ENCODE data around the gene TH. TPM values are rescaled to one million over a fixed set of nuclear protein-coding genes. Genes with fewer than 3 reads are reported as not detected.
A peak's percentile ranks its signal among the peaks of the same experiment; 100 is the strongest.
"Not testable (repeated sequence)": the region's sequence is repeated elsewhere in the genome, so short reads cannot be mapped to it uniquely, and the experiment has no call there.

Gene TH
- total RNA-seq, 2 experiments from 2014 or later, result not detected

DNA sequence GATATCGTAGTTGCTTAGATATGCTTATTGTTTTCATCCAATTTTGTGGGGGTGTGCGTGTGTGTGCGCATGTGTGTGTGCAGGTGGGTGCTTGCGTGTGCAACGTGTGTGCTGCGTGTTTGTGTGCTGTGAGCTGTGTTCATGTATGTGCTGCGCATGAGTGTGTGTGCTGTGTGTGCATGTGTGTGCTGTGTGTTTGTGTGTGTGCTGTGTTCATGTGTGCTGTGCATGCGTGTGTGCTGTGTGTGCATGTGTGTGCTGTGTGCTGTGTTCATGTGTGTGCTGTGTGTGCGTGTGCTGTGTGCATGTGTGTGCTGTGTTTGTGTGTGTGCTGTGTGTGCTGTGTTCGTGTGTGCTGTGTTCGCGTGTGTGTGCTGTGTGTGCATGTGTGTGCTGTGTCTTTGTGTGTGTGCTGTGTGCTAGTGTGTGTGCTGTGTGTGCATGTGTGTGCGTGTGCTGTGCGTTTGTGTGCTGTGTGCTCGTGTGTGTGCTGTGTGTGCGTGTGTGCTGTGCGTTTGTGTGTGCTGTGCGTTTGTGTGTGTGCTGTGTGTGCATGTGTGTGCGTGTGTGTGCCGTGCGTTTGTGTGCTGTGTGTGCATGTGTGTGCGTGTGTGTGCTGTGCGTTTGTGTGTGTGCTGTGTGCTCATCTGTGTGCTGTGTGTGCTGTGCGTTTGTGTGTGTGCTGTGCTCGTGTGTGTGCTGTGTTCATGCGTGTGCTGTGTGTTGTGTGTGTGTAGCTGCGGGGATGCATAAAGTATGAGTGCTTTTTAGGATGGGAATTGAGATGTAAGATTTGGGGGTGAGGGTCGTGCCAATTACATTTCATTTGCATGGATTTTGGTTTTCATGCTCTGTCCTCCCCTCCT lies 40.0 kb downstream of the TH start:
- H3K27me3 Mint-ChIP-seq, result peaks cover 40% of the 10 kb centered on the region
- POLR2A ChIA-PET, result no interaction called here
- no peaks in the 10 kb centered on the region for H3K36me3 Mint-ChIP-seq
- DNase-seq (no peak), ATAC-seq (ENCODE audit: low read depth) (no peak)
- no peaks in the 10 kb centered on the region for H3K4me1 Mint-ChIP-seq
- H3K27ac Mint-ChIP-seq, result no peak overlapping the region
- no peaks in the 10 kb centered on the region for H3K9me3 Mint-ChIP-seq
- H3K4me3 Mint-ChIP-seq, result no peak overlapping the region

GRCh38 chr11:2130881-2131352 lies 40.7 kb downstream of the TH start:
- peaks cover 33% of the 10 kb centered on the region for H3K27me3 Mint-ChIP-seq
- no peak for DNase-seq
- POLR2A ChIA-PET, result no interaction called here

GRCh38 chr11:2129699-2130366 lies 41.8 kb downstream of the TH start:
- no peaks in the 10 kb centered on the region for H3K4me1 Mint-ChIP-seq
- POLR2A ChIA-PET, result no interaction called here
- H3K36me3 Mint-ChIP-seq, result no peaks in the 10 kb centered on the region
- H3K27me3 Mint-ChIP-seq, result peaks cover 25% of the 10 kb centered on the region
- H3K27ac Mint-ChIP-seq, result no peak overlapping the region
- ATAC-seq (ENCODE audit: low read depth), result no peak
- H3K9me3 Mint-ChIP-seq, result no peaks in the 10 kb centered on the region
- DNase-seq, result no peak
- H3K4me3 Mint-ChIP-seq, result no peak overlapping the region

More at GRCh38 chr11:2130881-2131352, 40.7 kb downstream of the TH start:
- no peaks in the 10 kb centered on the region for H3K9me3 Mint-ChIP-seq
- no peaks in the 10 kb centered on the region for H3K4me1 Mint-ChIP-seq
- H3K36me3 Mint-ChIP-seq, result no peaks in the 10 kb centered on the region
- H3K4me3 Mint-ChIP-seq, result no peak overlapping the region
- ATAC-seq (ENCODE audit: low read depth), result no peak
- no peak overlapping the region for H3K27ac Mint-ChIP-seq

DNA sequence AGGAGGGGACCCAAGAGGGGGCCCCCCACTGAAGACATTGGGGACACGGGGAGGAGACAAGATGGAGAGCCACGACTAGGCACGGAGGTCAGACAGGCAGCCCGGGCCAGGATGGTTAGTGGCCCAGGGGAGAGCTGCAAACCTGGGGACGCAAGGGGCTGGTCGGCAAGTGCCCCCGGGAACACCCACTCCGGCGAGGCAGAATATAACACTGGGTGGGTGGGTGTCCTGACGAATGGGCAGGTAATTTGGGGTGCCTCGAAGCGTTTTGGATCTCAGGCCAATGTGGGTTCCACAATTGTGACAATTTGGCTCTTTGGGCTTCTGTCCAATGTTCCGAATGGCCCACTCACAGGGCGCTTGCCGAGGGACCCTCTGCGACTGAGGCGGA lies 42.3 kb downstream of the TH start:
- H3K4me1 Mint-ChIP-seq, result no peaks in the 10 kb centered on the region
- DNase-seq (peak; percentile 17), ATAC-seq (ENCODE audit: low read depth) (no peak)
- H3K27ac Mint-ChIP-seq, result no peak overlapping the region
- peaks cover 22% of the 10 kb centered on the region for H3K27me3 Mint-ChIP-seq
- POLR2A ChIA-PET, result no interaction called here
- H3K4me3 Mint-ChIP-seq, result no peak overlapping the region
- no peaks in the 10 kb centered on the region for H3K9me3 Mint-ChIP-seq
- no peaks in the 10 kb centered on the region for H3K36me3 Mint-ChIP-seq

GRCh38 chr11:2128511-2129307 lies 42.9 kb downstream of the TH start:
- ATAC-seq (ENCODE audit: low read depth) (no peak), DNase-seq (no peak)
- Mint-ChIP-seq H3K9me3 (no peaks in the 10 kb centered on the region), H3K4me1 (no peaks in the 10 kb centered on the region), H3K4me3 (no peak overlapping the region), H3K27me3 (peaks cover 18% of the 10 kb centered on the region), H3K36me3 (no peaks in the 10 kb centered on the region), H3K27ac (no peak overlapping the region)
- POLR2A ChIA-PET, result no interaction called here

DNA sequence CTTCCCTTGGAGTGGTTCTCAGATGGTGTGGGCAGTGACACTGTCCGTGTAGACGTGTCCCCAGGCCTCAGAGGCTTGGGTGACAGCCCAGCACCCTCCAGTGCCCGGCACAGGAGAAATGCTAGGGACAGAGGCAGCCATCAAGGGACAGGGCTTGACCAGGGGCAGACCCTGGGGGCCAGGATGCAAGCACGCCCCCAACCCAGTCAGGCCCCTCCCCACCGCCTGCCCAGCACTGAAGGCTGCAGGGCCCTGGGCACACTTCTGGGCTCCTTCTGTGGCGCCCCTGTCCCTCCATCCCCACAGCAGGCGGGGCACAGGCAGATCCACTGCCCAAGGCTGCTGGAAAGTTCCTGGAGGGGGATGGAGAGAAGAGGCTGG lies 43.5 kb downstream of the TH start:
- Mint-ChIP-seq H3K27ac (no peak overlapping the region), H3K4me3 (no peak overlapping the region), H3K4me1 (no peaks in the 10 kb centered on the region), H3K36me3 (no peaks in the 10 kb centered on the region), H3K9me3 (no peaks in the 10 kb centered on the region), H3K27me3 (peaks cover 12% of the 10 kb centered on the region)
- DNase-seq (peak; percentile 19), ATAC-seq (ENCODE audit: low read depth) (no peak)
- POLR2A ChIA-PET, result no interaction called here

- H3K27me3 Mint-ChIP-seq, result peaks cover 9% of the 10 kb centered on the region
- H3K9me3 Mint-ChIP-seq, result no peaks in the 10 kb centered on the region
- ATAC-seq (ENCODE audit: low read depth) (no peak), DNase-seq (no peak)
- H3K4me3 Mint-ChIP-seq, result no peak overlapping the region
- POLR2A ChIA-PET, result no interaction called here
- H3K36me3 Mint-ChIP-seq, result no peaks in the 10 kb centered on the region
- no peaks in the 10 kb centered on the region for H3K4me1 Mint-ChIP-seq
- no peak overlapping the region for H3K27ac Mint-ChIP-seq
These were observed 44.0 kb downstream of the TH start for GRCh38 chr11:2127482-2128129.

- H3K36me3 Mint-ChIP-seq, result no peaks in the 10 kb centered on the region
- DNase-seq, result no peak
- H3K27me3 Mint-ChIP-seq, result peaks cover 4% of the 10 kb centered on the region
- H3K4me3 Mint-ChIP-seq, result no peak overlapping the region
- H3K27ac Mint-ChIP-seq, result no peak overlapping the region
- H3K4me1 Mint-ChIP-seq, result no peaks in the 10 kb centered on the region
- no peak for ATAC-seq (ENCODE audit: low read depth)
- no peaks in the 10 kb centered on the region for H3K9me3 Mint-ChIP-seq
- POLR2A ChIA-PET, result no interaction called here
These were observed 45.0 kb downstream of the TH start for GRCh38 chr11:2126520-2127085.

DNA sequence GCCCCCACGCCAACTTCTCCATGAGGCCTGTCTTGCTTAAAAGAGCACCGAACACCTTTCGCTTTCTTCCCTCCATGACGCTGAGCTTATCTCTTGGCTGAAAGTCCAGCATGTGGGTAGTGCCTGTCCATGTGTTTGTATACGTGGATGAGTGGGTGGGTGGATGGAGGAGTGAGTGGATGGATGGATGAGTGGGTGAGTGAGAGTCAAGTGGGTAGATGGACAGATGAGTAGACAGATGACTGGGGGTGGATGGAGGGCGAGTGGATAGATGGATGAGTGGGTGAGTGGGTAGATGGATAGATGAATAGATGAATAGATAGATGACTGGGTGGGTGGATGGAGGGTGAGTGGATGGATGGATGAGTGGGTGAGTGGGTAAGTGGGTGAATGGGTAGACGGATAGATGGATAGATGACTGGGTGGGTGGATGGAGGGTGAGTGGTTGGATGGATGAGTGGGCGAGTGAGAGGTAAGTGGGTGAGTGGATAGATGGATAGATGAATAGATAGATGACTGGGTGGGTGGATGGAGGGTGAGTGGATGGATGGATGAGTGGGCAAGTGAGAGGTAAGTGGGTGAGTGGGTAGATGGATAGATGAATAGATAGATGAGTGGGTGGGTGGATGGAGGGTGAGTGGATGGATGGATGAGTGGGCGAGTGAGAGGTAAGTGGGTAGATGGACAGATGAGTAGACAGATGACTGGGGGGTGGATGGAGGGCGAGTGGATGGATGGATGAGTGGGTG lies 46.7 kb downstream of the TH start:
- DNase-seq; H3K27me3 Mint-ChIP-seq; H3K4me3 Mint-ChIP-seq; ATAC-seq (ENCODE audit: low read depth); POLR2A ChIA-PET; H3K36me3 Mint-ChIP-seq; H3K9me3 Mint-ChIP-seq; H3K4me1 Mint-ChIP-seq: not testable (repeated sequence)
- peak overlapping the region; percentile 18 for H3K27ac Mint-ChIP-seq

- Mint-ChIP-seq H3K4me3 (no peak overlapping the region), H3K9me3 (no peaks in the 10 kb centered on the region), H3K4me1 (no peaks in the 10 kb centered on the region), H3K27ac (no peak overlapping the region), H3K36me3 (no peaks in the 10 kb centered on the region), H3K27me3 (no peaks in the 10 kb centered on the region)
- POLR2A ChIA-PET, result no interaction called here
- DNase-seq, result no peak
- ATAC-seq (ENCODE audit: low read depth), result no peak
These were observed 48.0 kb downstream of the TH start for GRCh38 chr11:2123628-2123960.

DNA sequence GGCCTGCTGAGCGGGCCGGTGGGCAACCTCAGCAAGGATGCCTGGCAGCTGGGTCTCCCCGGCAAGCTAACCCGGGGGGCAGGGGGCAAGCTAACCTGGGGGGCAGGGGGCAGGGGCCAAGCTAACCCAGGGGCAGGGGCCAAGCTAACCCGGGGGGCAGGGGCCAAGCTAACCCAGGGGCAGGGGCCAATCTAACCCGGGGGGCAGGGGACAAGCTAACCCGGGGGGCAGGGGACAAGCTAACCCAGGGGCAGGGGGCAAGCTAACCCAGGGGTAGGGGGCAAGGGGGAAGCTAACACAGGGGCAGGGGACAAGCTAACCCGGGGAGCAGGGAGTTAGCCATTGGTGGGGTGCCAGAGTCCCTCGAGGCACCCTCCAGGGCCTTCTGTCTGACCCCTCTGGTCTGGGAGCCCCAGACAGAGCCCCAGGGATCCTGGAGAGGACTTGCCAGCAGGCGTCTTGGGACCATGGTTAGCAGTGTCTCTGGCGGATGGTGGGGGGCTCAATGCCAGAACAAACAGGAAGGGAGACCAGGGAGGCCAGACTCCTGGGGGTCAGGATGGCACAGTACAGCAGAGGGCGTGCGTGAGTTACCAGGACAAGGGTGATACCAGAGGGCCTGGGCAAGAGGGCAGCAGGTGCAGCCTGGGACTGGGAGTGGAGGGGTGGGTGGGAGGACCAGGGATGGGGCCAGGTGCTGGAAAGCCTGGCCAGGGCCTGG lies 48.5 kb downstream of the TH start:
- Mint-ChIP-seq H3K4me1 (no peaks in the 10 kb centered on the region), H3K27me3 (peaks cover 3% of the 10 kb centered on the region), H3K4me3 (no peak overlapping the region), H3K36me3 (no peaks in the 10 kb centered on the region), H3K27ac (no peak overlapping the region), H3K9me3 (no peaks in the 10 kb centered on the region)
- POLR2A ChIA-PET, result no interaction called here
- no peak for ATAC-seq (ENCODE audit: low read depth)
- DNase-seq, result no peak

DNA sequence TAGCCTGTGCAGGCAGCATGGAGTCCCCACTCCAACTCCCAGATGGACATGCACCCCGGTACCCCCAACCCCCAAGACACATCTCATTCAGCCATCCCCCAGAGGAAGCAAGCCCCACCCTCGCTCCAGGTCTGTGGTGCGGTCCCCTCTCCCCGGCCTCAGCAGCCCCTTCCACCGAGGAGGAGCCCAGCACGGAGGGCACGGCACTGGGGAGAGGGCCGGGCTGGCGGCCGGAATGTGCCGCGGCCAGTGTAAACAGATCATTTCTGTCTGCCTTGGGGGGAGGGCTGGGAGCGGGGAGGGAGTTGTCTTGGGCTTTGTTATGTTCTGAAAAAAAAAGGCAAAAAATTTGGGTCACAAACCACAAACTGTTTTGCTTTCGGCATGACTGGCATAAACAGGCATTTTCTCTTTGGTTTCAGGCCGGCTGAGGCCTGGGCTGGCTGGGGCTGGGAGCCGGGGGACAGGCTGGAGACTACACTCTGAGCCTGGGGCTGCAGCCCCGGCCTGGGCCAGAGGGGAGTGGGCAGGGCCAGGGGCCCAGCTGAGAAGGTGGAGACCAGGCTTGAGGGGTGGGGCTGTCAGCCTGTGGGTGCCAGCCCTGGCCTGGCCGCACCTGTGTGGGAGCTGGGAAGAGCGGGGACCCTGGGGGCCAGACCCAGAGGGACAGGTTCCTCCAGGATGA lies 49.3 kb downstream of the TH start:
- no peaks in the 10 kb centered on the region for H3K4me1 Mint-ChIP-seq
- DNase-seq, result no peak
- no peak overlapping the region for H3K27ac Mint-ChIP-seq
- POLR2A ChIA-PET, result no interaction called here
- no peaks in the 10 kb centered on the region for H3K36me3 Mint-ChIP-seq
- no peak overlapping the region for H3K4me3 Mint-ChIP-seq
- peaks cover 6% of the 10 kb centered on the region for H3K27me3 Mint-ChIP-seq
- no peaks in the 10 kb centered on the region for H3K9me3 Mint-ChIP-seq
- ATAC-seq (ENCODE audit: low read depth), result no peak

All from activated naive CD8-positive, alpha-beta T cell treated with anti-CD3 and anti-CD28 coated beads, Interleukin-2, amount 10 ng/mL, durations not matched to agents 7 days and 5 days (primary cell).